Measurements from ENCODE around the gene SEMA7A. TPM values are rescaled to one million over a fixed set of nuclear protein-coding genes. Genes with fewer than 3 reads are reported as not detected.

SEMA7A gene
- total RNA-seq, result 3.3 and 132 TPM in 2 replicates

GRCh38 chr15:74433592-74434262 lies at the start of gene SEMA7A:
SEMA7A (minus strand) TSS chr15:74433958; CDS start chr15:74433918, 40 bp downstream.

GRCh38 chr15:74460871-74461846 lies 27.4 kb upstream of the SEMA7A start, which contains the start of gene UBL7:
UBL7 (minus strand) TSS chr15:74461160; CDS start chr15:74458867, 2,293 bp downstream.

GRCh38 chr15:74367296-74367854 lies 66.4 kb downstream of the SEMA7A start, which contains the start of gene CYP11A1:
CYP11A1 (minus strand) TSS chr15:74367646; CDS start chr15:74367585, 61 bp downstream.

Small RNAs within 50 kb of the gene (small RNA-seq; reads per million reads assigned to genes)
- gene MIR6881 (ENCODE audit: low replicate concordance), result 0.29 reads per million

Other genes starting within 250 kb of the SEMA7A start
- 33.3 and 99.9 TPM in 2 replicates for gene STRA6, start 231.2 kb downstream of the SEMA7A start, total RNA-seq
- 0.88 and 4.0 TPM in 2 replicates for gene CCDC33, start 197.6 kb downstream of the SEMA7A start, total RNA-seq
- gene CYP11A1, start 66.3 kb downstream of the SEMA7A start, total RNA-seq, result not detected in 2 replicates
- 34.4 and 54.7 TPM in 2 replicates for gene UBL7, start 27.2 kb upstream of the SEMA7A start, total RNA-seq
- gene ARID3B, start 107.3 kb upstream of the SEMA7A start, total RNA-seq, result 4.4 and 6.2 TPM in 2 replicates
- 102 and 133 TPM in 2 replicates for gene CLK3, start 181.9 kb upstream of the SEMA7A start, total RNA-seq

Measured in placental pericyte (primary cell).